Loucy (cell line): ENCODE measurements around the gene SEMA7A.

Experiments
- H2AFZ ChIP-seq: fragments of 200-600 bp; sonication (generic); 2 replicates; pipeline ENCODE4 v1.6.0; 2016; ENCODE audit warnings: antibody characterized with exemption, mild to moderate bottlenecking, low read length, moderate library complexity
- H3F3A ChIP-seq: fragments of 200-600 bp; 2 replicates; pipeline ENCODE4 v1.6.0; 2016; ENCODE audit warnings: antibody characterized with exemption, low read depth, mild to moderate bottlenecking
- H3K27me3 ChIP-seq: fragments of 200-600 bp; sonication (generic); 2 replicates; pipeline ENCODE4 v1.6.1; 2014; ENCODE audit warnings: low read length, mild to moderate bottlenecking; ENCODE audit not compliant: insufficient read depth, poor library complexity, severe bottlenecking
- H3K36me3 ChIP-seq: fragments of 200-600 bp; sonication (generic); 2 replicates; pipeline ENCODE4 v1.6.1; 2016; ENCODE audit warnings: low read length; ENCODE audit not compliant: insufficient read depth
- H3K4me1 ChIP-seq: fragments of 200-600 bp; sonication (generic); 2 replicates; pipeline ENCODE4 v1.5.1; 2014; ENCODE audit warnings: low read length, mild to moderate bottlenecking; ENCODE audit not compliant: insufficient read depth, poor library complexity, severe bottlenecking
- H3K4me2 ChIP-seq: fragments of 200-600 bp; sonication (generic); 2 replicates; pipeline ENCODE4 v1.6.0; 2014; ENCODE audit warnings: antibody characterized with exemption, low read length, low read depth, mild to moderate bottlenecking; ENCODE audit not compliant: poor library complexity, severe bottlenecking
- H3K4me3 ChIP-seq: fragments of 200-600 bp; sonication (generic); 2 replicates; pipeline ENCODE4 v1.5.1; 2014; ENCODE audit warnings: low read length, mild to moderate bottlenecking, mixed read lengths; ENCODE audit not compliant: poor library complexity, severe bottlenecking
- H3K79me2 ChIP-seq: fragments of 200-600 bp; sonication (generic); 2 replicates; pipeline ENCODE4 v1.6.1; 2014; ENCODE audit warnings: low read length; ENCODE audit not compliant: insufficient read depth
- H3K9ac ChIP-seq: fragments of 200-600 bp; sonication (generic); 2 replicates; pipeline ENCODE4 v1.6.0; 2014; ENCODE audit warnings: mild to moderate bottlenecking, low read depth, low read length, moderate library complexity; ENCODE audit not compliant: poor library complexity, severe bottlenecking
- H3K9me2 ChIP-seq: fragments of 200-600 bp; sonication (generic); replicated peaks from 2 replicates; pipeline ENCODE4 v1.6.1; 2016; ENCODE audit warnings: low read depth, low read length, mixed read lengths
- H3K9me3 ChIP-seq: fragments of 200-600 bp; sonication (generic); 2 replicates; pipeline ENCODE4 v1.6.1; 2014; ENCODE audit warnings: mild to moderate bottlenecking, antibody characterized with exemption, low read length, low read depth; ENCODE audit not compliant: insufficient read depth
- H4K20me1 ChIP-seq: fragments of 200-600 bp; sonication (generic); 2 replicates; pipeline ENCODE4 v1.6.0; 2014; ENCODE audit warnings: antibody characterized with exemption, low read length, mild to moderate bottlenecking; ENCODE audit not compliant: insufficient read depth, poor library complexity, severe bottlenecking
- EZH2phosphoT487 ChIP-seq: fragments of 200-600 bp; IDR thresholded peaks from 2 replicates; pipeline ENCODE4 v1.6.1; 2018; ENCODE audit warnings: antibody characterized with exemption, mild to moderate bottlenecking, moderate library complexity, borderline replicate concordance
- TF ChIP-seq, protein P1 (sequence below): fragments of 200-600 bp; sonication (generic); conservative IDR thresholded peaks from 2 replicates; pipeline ENCODE4 v1.5.1; 2014; ENCODE audit warnings: mild to moderate bottlenecking, antibody characterized with exemption, low read length

The SEMA7A gene

DNA sequence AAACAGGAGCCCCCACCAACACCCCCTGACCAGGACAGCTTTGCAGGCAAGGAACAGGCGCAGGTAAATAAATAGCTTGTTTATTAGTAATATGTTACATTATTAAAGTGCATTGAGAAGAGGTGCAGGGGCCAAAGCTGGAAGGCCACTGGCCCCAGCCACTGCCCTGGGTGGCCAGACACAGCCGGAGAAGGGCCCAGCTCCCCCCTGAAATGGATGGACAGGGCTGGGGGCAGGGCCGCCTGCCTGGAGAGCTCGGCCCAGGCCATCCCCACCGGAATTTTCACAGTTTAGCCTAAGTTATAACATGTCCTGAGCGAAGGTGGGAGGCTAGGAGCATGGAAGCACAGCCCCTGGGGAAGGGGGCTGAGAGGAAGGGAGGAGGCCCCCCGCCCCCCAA lies 24.5 kb downstream of the SEMA7A start:
- no peak overlapping the region for H3K9ac ChIP-seq
- no peak overlapping the region for H2AFZ ChIP-seq
- H3K9me2 ChIP-seq, result no peaks in the 10 kb centered on the region
- peaks cover 5% of the 10 kb centered on the region for H3K4me1 ChIP-seq
- no peak overlapping the region for H3K4me2 ChIP-seq
- no peak for TF ChIP-seq EZH2phosphoT487
- TF ChIP-seq, protein P1, sequence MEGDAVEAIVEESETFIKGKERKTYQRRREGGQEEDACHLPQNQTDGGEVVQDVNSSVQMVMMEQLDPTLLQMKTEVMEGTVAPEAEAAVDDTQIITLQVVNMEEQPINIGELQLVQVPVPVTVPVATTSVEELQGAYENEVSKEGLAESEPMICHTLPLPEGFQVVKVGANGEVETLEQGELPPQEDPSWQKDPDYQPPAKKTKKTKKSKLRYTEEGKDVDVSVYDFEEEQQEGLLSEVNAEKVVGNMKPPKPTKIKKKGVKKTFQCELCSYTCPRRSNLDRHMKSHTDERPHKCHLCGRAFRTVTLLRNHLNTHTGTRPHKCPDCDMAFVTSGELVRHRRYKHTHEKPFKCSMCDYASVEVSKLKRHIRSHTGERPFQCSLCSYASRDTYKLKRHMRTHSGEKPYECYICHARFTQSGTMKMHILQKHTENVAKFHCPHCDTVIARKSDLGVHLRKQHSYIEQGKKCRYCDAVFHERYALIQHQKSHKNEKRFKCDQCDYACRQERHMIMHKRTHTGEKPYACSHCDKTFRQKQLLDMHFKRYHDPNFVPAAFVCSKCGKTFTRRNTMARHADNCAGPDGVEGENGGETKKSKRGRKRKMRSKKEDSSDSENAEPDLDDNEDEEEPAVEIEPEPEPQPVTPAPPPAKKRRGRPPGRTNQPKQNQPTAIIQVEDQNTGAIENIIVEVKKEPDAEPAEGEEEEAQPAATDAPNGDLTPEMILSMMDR, result no peak
- H3K4me3 ChIP-seq, result no peak overlapping the region
- H3F3A ChIP-seq, result no peaks in the 10 kb centered on the region
- H3K36me3 ChIP-seq, result peaks cover 41% of the 10 kb centered on the region; the same call in 1 of the 2 replicates
- H3K79me2 ChIP-seq, result no peaks in the 10 kb centered on the region
- no peaks in the 10 kb centered on the region for H4K20me1 ChIP-seq
- no peaks in the 10 kb centered on the region for H3K27me3 ChIP-seq
- H3K9me3 ChIP-seq, result no peaks in the 10 kb centered on the region

GRCh38 chr15:74408815-74409214 lies 24.9 kb downstream of the SEMA7A start:
- TF ChIP-seq EZH2phosphoT487, result no peak
- TF ChIP-seq, protein P1, result no peak
- Histone ChIP-seq H3K4me3 (no peak overlapping the region), H3K4me2 (no peak overlapping the region), H3K9ac (no peak overlapping the region), H2AFZ (no peak overlapping the region), H3K4me1 (peaks cover 8% of the 10 kb centered on the region), H3K27me3 (no peaks in the 10 kb centered on the region), H3K9me3 (no peaks in the 10 kb centered on the region), H3F3A (no peaks in the 10 kb centered on the region), H3K36me3 (peaks cover 37% of the 10 kb centered on the region; the same call in 1 of the 2 replicates), H3K9me2 (no peaks in the 10 kb centered on the region), H3K79me2 (no peaks in the 10 kb centered on the region), H4K20me1 (no peaks in the 10 kb centered on the region)

- H3K4me3 ChIP-seq, result no peak overlapping the region
- H3K4me1 ChIP-seq, result peaks cover 13% of the 10 kb centered on the region
- no peaks in the 10 kb centered on the region for H3K9me3 ChIP-seq
- no peaks in the 10 kb centered on the region for H3F3A ChIP-seq
- peaks cover 33% of the 10 kb centered on the region; the same call in 1 of the 2 replicates for H3K36me3 ChIP-seq
- H3K4me2 ChIP-seq, result no peak overlapping the region
- no peaks in the 10 kb centered on the region for H3K27me3 ChIP-seq
- TF ChIP-seq EZH2phosphoT487, result no peak
- TF ChIP-seq, protein P1, result no peak
- no peak overlapping the region for H2AFZ ChIP-seq
- H3K9me2 ChIP-seq, result no peaks in the 10 kb centered on the region
- H3K79me2 ChIP-seq, result no peaks in the 10 kb centered on the region
- H4K20me1 ChIP-seq, result no peaks in the 10 kb centered on the region
- no peak overlapping the region for H3K9ac ChIP-seq
These were observed 25.4 kb downstream of the SEMA7A start for GRCh38 chr15:74408385-74408784.
